NB4 (cell line): ENCODE measurements around the gene EIF1AY.
"Not testable (repeated sequence)": the region's sequence is repeated elsewhere in the genome, so short reads cannot be mapped to it uniquely, and the experiment has no call there.

ENCODE experiments used
- MYC ChIP-seq: IDR thresholded peaks from 2 replicates; pipeline ENCODE4 v1.6.1; 2011; ENCODE audit warnings: low read depth, low read length
- POLR2A ChIP-seq: IDR thresholded peaks from 2 replicates; pipeline ENCODE4 v1.6.1; 2011; ENCODE audit warnings: mild to moderate bottlenecking; ENCODE audit not compliant: insufficient read length; ENCODE audit errors: extremely low read depth
- TF ChIP-seq, protein P1 (sequence below): IDR thresholded peaks from 2 replicates; pipeline ENCODE4 v1.6.1; 2011; ENCODE audit warnings: low read depth, low read length
- TF ChIP-seq, protein P2 (sequence below): IDR thresholded peaks from one replicate; pipeline ENCODE4 v1.5.1; 2012; ENCODE audit warnings: low read depth, low read length

DNA sequence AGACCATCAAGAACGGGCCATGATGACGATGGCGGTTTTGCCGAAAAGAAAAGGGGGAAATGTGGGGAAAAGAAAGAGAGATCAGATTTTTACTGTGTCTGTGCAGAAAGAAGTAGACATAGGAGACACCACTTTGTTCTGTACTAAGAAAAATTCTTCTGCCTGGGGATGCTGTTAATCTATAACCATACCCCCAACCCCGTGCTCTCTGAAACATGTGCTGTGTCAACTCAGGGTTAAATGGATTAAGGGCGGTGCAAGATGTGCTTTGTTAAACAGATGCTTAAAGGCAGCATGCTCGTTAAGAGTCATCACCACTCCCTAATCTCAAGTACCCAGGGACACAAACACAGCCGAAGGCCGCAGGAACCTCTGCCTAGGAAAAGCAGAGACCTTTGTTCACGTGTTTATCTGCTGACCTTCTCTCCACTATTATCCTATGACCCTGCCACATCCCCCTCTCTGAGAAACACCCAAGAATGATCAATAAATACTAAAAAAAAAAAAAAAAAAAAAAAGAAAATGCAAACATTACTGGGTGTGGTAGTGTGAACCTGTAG lies 22.7 kb upstream of the EIF1AY start:
- TF ChIP-seq, protein P1, sequence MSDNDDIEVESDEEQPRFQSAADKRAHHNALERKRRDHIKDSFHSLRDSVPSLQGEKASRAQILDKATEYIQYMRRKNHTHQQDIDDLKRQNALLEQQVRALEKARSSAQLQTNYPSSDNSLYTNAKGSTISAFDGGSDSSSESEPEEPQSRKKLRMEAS: not testable (repeated sequence)
- TF ChIP-seq, protein P2, sequence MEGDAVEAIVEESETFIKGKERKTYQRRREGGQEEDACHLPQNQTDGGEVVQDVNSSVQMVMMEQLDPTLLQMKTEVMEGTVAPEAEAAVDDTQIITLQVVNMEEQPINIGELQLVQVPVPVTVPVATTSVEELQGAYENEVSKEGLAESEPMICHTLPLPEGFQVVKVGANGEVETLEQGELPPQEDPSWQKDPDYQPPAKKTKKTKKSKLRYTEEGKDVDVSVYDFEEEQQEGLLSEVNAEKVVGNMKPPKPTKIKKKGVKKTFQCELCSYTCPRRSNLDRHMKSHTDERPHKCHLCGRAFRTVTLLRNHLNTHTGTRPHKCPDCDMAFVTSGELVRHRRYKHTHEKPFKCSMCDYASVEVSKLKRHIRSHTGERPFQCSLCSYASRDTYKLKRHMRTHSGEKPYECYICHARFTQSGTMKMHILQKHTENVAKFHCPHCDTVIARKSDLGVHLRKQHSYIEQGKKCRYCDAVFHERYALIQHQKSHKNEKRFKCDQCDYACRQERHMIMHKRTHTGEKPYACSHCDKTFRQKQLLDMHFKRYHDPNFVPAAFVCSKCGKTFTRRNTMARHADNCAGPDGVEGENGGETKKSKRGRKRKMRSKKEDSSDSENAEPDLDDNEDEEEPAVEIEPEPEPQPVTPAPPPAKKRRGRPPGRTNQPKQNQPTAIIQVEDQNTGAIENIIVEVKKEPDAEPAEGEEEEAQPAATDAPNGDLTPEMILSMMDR: not testable (repeated sequence)
- not testable (repeated sequence) for TF ChIP-seq POLR2A, MYC
